BLaER1 (cell line): ENCODE results near the gene ZDHHC17.

ENCODE experiments used
- H3K27ac ChIP-seq: shearing (Covaris generic); formaldehyde crosslinking; 2 replicates; pipeline ENCODE4 v1.8.1; 2022
- H3K27me3 ChIP-seq: shearing (Covaris generic); formaldehyde crosslinking; 2 replicates; pipeline ENCODE4 v1.8.1; 2022
- H3K36me3 ChIP-seq: shearing (Covaris generic); formaldehyde crosslinking; 2 replicates; pipeline ENCODE4 v1.8.1; 2022
- H3K4me1 ChIP-seq: shearing (Covaris generic); formaldehyde crosslinking; 2 replicates; pipeline ENCODE4 v1.8.1; 2022
- H3K4me2 ChIP-seq: shearing (Covaris generic); formaldehyde crosslinking; 2 replicates; pipeline ENCODE4 v1.8.1; 2022
- H3K4me3 ChIP-seq: shearing (Covaris generic); formaldehyde crosslinking; 2 replicates; pipeline ENCODE4 v1.8.1; 2022
- H3K9ac ChIP-seq: shearing (Covaris generic); formaldehyde crosslinking; 2 replicates; pipeline ENCODE4 v1.8.1; 2022
- H3K9me3 ChIP-seq: shearing (Covaris generic); formaldehyde crosslinking; 2 replicates; pipeline ENCODE4 v1.8.1; 2022
- H4K20me1 ChIP-seq: shearing (Covaris generic); formaldehyde crosslinking; 2 replicates; pipeline ENCODE4 v1.8.1; 2022
- Cebpa-rat ChIP-seq: shearing (Covaris generic); IDR thresholded peaks from 2 replicates; pipeline ENCODE4 v1.8.1; 2022

ZDHHC17 gene

GRCh38 chr12:76811976-76812375 is 48.1 kb downstream of the ZDHHC17 start:
- no peaks in the 10 kb centered on the region for H3K9me3 ChIP-seq
- no peak overlapping the region for H3K9ac ChIP-seq
- no peaks in the 10 kb centered on the region for H3K27me3 ChIP-seq
- no peaks in the 10 kb centered on the region for H4K20me1 ChIP-seq
- no peaks in the 10 kb centered on the region for H3K4me1 ChIP-seq
- TF ChIP-seq Cebpa-rat, result no peak
- H3K4me2 ChIP-seq, result no peak overlapping the region
- H3K27ac ChIP-seq, result no peak overlapping the region
- peaks cover 47% of the 10 kb centered on the region for H3K36me3 ChIP-seq
- H3K4me3 ChIP-seq, result no peak overlapping the region

- H3K4me1 ChIP-seq, result no peaks in the 10 kb centered on the region
- H3K9ac ChIP-seq, result no peak overlapping the region
- no peaks in the 10 kb centered on the region for H3K9me3 ChIP-seq
- peaks cover 35% of the 10 kb centered on the region for H3K36me3 ChIP-seq
- H3K4me2 ChIP-seq, result no peak overlapping the region
- H3K27ac ChIP-seq, result no peak overlapping the region
- no peaks in the 10 kb centered on the region for H3K27me3 ChIP-seq
- H4K20me1 ChIP-seq, result no peaks in the 10 kb centered on the region
- TF ChIP-seq Cebpa-rat, result no peak
- no peak overlapping the region for H3K4me3 ChIP-seq
Observed at GRCh38 chr12:76813265-76813664, 49.4 kb downstream of the ZDHHC17 start.

GRCh38 chr12:76813972-76814371 is 50.1 kb downstream of the ZDHHC17 start:
- no peak for TF ChIP-seq Cebpa-rat
- H3K4me2 ChIP-seq, result no peak overlapping the region
- H3K4me3 ChIP-seq, result no peak overlapping the region
- H3K9me3 ChIP-seq, result no peaks in the 10 kb centered on the region
- H3K4me1 ChIP-seq, result no peaks in the 10 kb centered on the region
- no peak overlapping the region for H3K27ac ChIP-seq
- H3K9ac ChIP-seq, result no peak overlapping the region
- H3K36me3 ChIP-seq, result peaks cover 36% of the 10 kb centered on the region
- H3K27me3 ChIP-seq, result no peaks in the 10 kb centered on the region
- H4K20me1 ChIP-seq, result no peaks in the 10 kb centered on the region

GRCh38 chr12:76820888-76821482 is 57.1 kb downstream of the ZDHHC17 start:
- Histone ChIP-seq H3K27ac (no peak overlapping the region), H3K4me3 (no peak overlapping the region), H3K4me1 (no peaks in the 10 kb centered on the region), H3K9ac (no peak overlapping the region), H3K27me3 (no peaks in the 10 kb centered on the region), H3K36me3 (peaks cover 24% of the 10 kb centered on the region), H3K9me3 (no peaks in the 10 kb centered on the region), H3K4me2 (no peak overlapping the region), H4K20me1 (no peaks in the 10 kb centered on the region)
- TF ChIP-seq Cebpa-rat, result no peak

GRCh38 chr12:76830436-76830835 is 66.5 kb downstream of the ZDHHC17 start:
- peaks cover 17% of the 10 kb centered on the region for H3K9me3 ChIP-seq
- H3K27me3 ChIP-seq, result no peaks in the 10 kb centered on the region
- peaks cover 52% of the 10 kb centered on the region for H3K36me3 ChIP-seq
- no peaks in the 10 kb centered on the region for H4K20me1 ChIP-seq
- no peaks in the 10 kb centered on the region for H3K4me1 ChIP-seq
- H3K4me3 ChIP-seq, result no peak overlapping the region
- no peak overlapping the region for H3K9ac ChIP-seq
- H3K4me2 ChIP-seq, result no peak overlapping the region
- no peak for TF ChIP-seq Cebpa-rat
- no peak overlapping the region for H3K27ac ChIP-seq

- Histone ChIP-seq H3K9ac (no peak overlapping the region), H3K4me1 (no peaks in the 10 kb centered on the region), H4K20me1 (no peaks in the 10 kb centered on the region), H3K9me3 (peaks cover 12% of the 10 kb centered on the region), H3K4me2 (no peak overlapping the region), H3K4me3 (no peak overlapping the region), H3K27ac (no peak overlapping the region), H3K36me3 (peaks cover 30% of the 10 kb centered on the region), H3K27me3 (no peaks in the 10 kb centered on the region)
- TF ChIP-seq Cebpa-rat, result no peak
Observed at GRCh38 chr12:76836633-76837032, 72.7 kb downstream of the ZDHHC17 start.

- Histone ChIP-seq H3K36me3 (peaks cover 65% of the 10 kb centered on the region), H3K4me2 (no peak overlapping the region), H3K4me1 (no peaks in the 10 kb centered on the region), H3K4me3 (no peak overlapping the region), H3K9ac (no peak overlapping the region), H3K27me3 (no peaks in the 10 kb centered on the region), H4K20me1 (no peaks in the 10 kb centered on the region), H3K27ac (no peak overlapping the region), H3K9me3 (no peaks in the 10 kb centered on the region)
- TF ChIP-seq Cebpa-rat, result no peak
Observed at GRCh38 chr12:76847260-76847659, 83.3 kb downstream of the ZDHHC17 start.

GRCh38 chr12:76848132-76848531 is 84.2 kb downstream of the ZDHHC17 start:
- Histone ChIP-seq H4K20me1 (no peaks in the 10 kb centered on the region), H3K4me1 (no peaks in the 10 kb centered on the region), H3K27ac (no peak overlapping the region), H3K4me3 (no peak overlapping the region), H3K4me2 (no peak overlapping the region), H3K9me3 (no peaks in the 10 kb centered on the region), H3K36me3 (peaks cover 60% of the 10 kb centered on the region), H3K27me3 (no peaks in the 10 kb centered on the region), H3K9ac (no peak overlapping the region)
- TF ChIP-seq Cebpa-rat, result no peak

- TF ChIP-seq Cebpa-rat, result no peak
- Histone ChIP-seq H3K4me2 (no peak overlapping the region), H3K9ac (no peak overlapping the region), H4K20me1 (no peaks in the 10 kb centered on the region), H3K9me3 (peaks cover 6% of the 10 kb centered on the region), H3K27ac (no peak overlapping the region), H3K36me3 (peaks cover 63% of the 10 kb centered on the region), H3K4me1 (no peaks in the 10 kb centered on the region), H3K27me3 (no peaks in the 10 kb centered on the region), H3K4me3 (no peak overlapping the region)
Observed at GRCh38 chr12:76852106-76852505, 88.2 kb downstream of the ZDHHC17 start.

- Histone ChIP-seq H3K4me2 (no peak overlapping the region), H3K4me1 (peaks cover 16% of the 10 kb centered on the region), H3K27ac (no peak overlapping the region), H4K20me1 (no peaks in the 10 kb centered on the region), H3K27me3 (no peaks in the 10 kb centered on the region), H3K4me3 (no peak overlapping the region), H3K9me3 (peaks cover 7% of the 10 kb centered on the region), H3K9ac (no peak overlapping the region), H3K36me3 (peaks cover 62% of the 10 kb centered on the region)
- no peak for TF ChIP-seq Cebpa-rat
Observed at GRCh38 chr12:76855271-76855670, 91.4 kb downstream of the ZDHHC17 start.
